ENCODE results near the gene PSME1. TPM values are rescaled to one million over a fixed set of nuclear protein-coding genes. Genes with fewer than 3 reads are reported as not detected.

The PSME1 gene
- total RNA-seq, 1 donor from 2014 or later, result 116 TPM

- no peak for DNase-seq (ENCODE audit: low read depth in 2 of 2)
Observed at GRCh38 chr14:24172261-24172860, 36.4 kb downstream of the PSME1 start.

DNA sequence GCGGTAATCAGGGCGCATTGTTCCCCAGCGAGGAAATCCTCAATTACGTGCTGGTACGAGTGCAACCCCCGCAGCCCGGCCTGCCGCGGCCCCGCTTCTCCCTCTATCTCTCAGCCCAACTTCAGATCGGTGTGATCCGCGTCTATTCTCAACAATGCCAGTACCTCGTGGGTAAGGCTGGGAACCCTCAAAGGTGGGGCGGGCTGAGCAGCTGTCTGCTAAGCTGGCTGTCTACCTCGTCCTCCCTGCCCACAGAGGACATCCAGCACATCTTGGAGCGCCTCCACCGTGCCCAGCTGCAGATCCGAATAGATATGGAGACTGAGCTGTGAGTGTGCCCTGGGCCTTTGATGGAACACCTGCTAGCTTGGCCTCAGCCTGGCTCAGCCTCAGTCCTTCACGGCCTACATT is 36.9 kb downstream of the PSME1 start:
- no peak for DNase-seq (ENCODE audit: low read depth in 2 of 2)

DNA sequence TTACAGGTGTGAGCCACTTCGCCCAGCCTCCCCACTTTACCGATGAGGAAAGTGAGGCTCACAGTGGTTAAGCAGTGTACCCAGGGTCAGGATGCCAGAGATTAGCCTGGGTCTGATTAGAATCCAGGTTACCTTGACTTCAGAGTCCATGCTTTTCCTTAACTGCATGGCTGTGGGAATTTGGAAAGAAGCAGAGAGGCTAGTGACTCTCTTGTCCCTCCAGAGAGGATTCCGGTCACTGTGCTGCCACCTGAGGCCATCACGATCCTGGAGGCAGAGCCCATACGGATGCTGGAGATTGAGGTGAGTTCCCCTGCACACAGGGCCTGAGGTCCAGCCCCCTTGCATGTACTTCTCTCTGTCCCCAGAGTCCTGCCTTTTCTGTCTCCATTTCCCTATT is 40.6 kb downstream of the PSME1 start:
- no peak for DNase-seq (ENCODE audit: low read depth in 2 of 2)

GRCh38 chr14:24177041-24177825 is 41.2 kb downstream of the PSME1 start:
- DNase-seq (ENCODE audit: low read depth in 2 of 2), result no peak

GRCh38 chr14:24177891-24178290 is 41.9 kb downstream of the PSME1 start:
- no peak for DNase-seq (ENCODE audit: low read depth in 2 of 2)

GRCh38 chr14:24178399-24179178 is 42.6 kb downstream of the PSME1 start:
- no peak for DNase-seq (ENCODE audit: low read depth in 2 of 2)

DNA sequence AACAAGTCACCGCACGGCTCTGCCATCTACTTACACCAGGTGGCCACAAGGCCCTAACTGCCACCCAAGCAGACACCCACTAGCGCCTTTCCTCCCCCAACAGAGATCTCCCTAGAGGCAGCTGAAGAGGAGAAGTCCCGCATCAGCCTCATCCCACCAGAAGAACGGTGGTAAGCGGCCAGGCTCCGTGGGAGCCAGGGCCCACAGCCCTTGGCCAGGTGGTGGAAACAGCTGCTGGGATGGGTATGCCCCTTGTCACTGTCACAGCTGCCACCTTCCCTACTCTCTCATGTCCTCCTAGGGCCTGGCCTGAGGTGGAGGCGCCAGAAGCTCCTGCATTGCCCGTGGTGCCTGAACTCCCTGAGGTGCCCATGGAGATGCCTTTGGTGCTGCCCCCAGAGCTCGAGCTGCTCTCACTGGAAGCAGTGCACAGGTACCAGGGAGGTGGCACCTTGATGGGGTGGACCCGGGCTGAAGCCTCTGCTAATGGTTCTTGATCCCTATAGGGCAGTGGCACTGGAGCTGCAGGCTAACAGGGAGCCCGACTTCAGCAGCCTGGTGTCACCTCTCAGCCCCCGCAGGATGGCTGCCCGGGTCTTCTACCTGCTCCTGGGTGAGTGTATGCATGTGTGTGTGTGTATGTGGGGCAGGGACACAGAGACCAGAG is 43.4 kb downstream of the PSME1 start:
- no peak for DNase-seq (ENCODE audit: low read depth in 2 of 2)

DNA sequence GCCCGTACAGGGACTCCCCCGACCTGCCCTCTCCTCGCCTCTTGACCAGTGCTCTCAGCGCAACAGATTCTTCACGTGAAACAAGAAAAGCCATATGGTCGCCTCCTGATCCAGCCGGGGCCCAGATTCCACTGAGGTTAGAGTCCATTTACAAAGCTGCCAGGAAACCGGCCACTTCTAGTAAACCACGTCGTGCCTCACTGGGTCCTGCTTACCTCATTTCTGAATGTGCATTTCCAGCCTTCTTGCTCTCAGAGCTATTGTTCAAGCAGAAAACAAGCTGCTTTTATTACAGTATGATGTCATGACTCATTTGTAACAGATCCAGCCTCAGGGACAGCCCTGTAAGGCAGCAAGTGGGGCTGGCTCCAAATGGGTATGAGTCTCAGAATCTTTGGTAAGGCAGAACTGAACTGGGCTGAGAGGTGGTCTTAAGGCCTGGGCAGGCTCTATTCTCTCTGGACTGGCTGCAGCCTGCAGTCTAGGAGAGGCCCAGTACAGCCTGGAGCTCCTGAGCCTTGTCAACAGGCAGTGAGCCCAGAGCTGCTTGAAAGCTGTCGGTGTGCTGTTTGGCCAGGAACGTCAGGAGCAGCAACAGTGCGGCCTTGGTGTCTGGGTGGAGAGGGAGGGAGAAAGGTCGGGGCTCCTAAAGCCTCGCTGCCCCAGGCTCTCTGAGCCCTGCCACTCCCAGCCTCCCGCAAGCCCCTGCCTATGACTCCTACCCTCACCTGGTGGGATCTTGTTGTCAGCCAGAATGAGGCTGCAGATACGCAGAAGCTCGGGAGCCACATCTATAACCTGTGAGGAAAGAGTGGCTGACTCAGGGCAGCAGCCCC is 44.2 kb downstream of the PSME1 start:
- peak in 1 of 2 donors; percentile 65 for DNase-seq (ENCODE audit: low read depth in 2 of 2)

- no peak for DNase-seq (ENCODE audit: low read depth in 2 of 2)
Observed at GRCh38 chr14:24181371-24182077, 45.5 kb downstream of the PSME1 start.

DNA sequence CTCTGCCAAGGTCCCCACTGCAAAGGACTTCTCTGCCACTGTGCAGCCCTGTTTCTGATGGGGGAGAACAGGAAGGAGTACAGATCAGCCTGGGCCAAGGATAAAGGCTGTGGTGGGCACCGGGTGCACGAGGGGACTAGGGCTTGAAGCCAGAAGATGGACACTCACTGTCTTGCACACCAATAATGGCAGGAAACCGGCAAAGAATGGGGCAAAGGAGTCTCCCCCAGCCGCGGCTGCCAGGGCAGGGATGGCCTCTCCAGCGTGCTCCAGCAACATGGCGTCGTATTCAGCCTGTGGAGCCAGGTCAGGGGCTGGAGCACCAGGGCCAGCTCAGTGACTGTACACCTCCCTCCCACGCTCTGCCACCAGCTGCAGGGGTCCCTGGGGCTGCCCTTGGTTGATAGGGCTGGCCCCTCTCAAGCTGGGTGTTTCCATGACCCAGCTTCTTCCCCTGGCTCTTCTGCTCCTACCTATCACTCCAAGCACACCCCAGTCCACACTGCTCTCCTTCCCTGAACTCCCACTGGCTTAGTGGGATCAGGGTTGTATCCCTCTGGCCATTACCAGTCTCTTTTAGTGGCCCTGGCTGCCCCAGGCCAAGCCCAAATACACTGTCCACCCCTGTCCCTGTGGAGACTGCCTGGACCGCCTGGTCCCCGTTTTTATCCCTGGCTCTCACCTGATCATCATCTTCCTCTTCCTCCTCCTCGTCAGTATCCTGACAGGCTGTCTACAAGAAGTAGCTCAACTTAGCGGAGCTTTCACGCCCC is 46.3 kb downstream of the PSME1 start:
- DNase-seq (ENCODE audit: low read depth in 2 of 2), result no peak

- no peak for DNase-seq (ENCODE audit: low read depth in 2 of 2)
Observed at GRCh38 chr14:24183014-24183481, 47.1 kb downstream of the PSME1 start.

GRCh38 chr14:24184104-24184970 is 48.3 kb downstream of the PSME1 start:
- no peak for DNase-seq (ENCODE audit: low read depth in 2 of 2)

DNA sequence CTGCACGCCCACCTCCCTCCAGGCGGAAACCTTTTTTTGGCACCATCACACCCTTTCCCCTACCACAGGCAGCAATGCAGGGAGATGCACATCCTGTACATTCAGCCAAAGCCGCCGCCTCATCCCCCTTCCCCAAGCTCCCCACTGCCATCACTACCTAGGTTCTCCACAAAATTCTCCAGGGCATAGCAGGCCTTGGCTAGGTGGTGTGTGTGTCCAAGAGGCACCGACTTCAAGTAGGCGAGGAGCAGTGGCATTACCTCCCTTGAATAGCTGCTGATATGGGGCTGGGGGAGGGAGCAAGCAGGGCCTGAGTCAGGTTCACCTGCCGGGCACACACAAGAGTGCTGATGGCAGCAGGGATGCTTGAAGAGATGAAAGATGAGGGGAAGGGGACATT is 49.0 kb downstream of the PSME1 start:
- DNase-seq (ENCODE audit: low read depth in 2 of 2), result no peak

DNA sequence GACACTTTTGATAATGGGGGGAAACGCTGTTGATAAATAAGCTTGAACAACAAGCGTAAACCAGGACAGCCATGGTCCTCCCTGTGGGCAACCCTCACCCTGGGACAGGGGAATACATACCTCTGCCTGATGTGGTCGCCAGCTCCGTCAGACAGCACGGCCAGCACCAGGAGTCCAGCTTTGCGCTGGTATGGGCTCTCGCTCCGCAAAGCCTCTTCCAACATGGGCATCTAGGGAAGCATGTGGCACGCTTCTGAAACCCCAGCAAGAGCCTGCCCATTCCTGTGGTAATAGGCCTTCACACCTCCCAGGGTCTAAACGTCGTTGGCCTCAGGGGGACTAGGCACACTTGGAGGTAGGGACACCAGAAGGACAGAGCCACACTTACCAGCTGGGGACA is 49.7 kb downstream of the PSME1 start:
- no peak for DNase-seq (ENCODE audit: low read depth in 2 of 2)

- DNase-seq (ENCODE audit: low read depth in 2 of 2), result no peak
Observed at GRCh38 chr14:24186831-24187538, 51.0 kb downstream of the PSME1 start.

GRCh38 chr14:24187539-24187915 is 51.5 kb downstream of the PSME1 start:
- DNase-seq (ENCODE audit: low read depth in 2 of 2), result no peak
